H1 (cell line): ENCODE data around the gene MAPK14.

ENCODE experiments used
- EP300 ChIP-seq, 2 experiments: IDR thresholded peaks; 1 replicate in 1 of 2; 2 replicates in 1 of 2; pipeline ENCODE4 v1.6.1; 2011 to 2012; ENCODE audit warnings: low read depth in 2 of 2, low read length in 2 of 2, mild to moderate bottlenecking in 2 of 2, borderline replicate concordance in 1 of 2, inconsistent platforms in 1 of 2, moderate library complexity in 1 of 2
- EZH2 ChIP-seq: fragments of 200-600 bp; sonication (generic); IDR thresholded peaks from 2 replicates; pipeline ENCODE4 v1.7.1; 2012; ENCODE audit warnings: low read depth, mild to moderate bottlenecking, moderate library complexity, low read length, inconsistent platforms; ENCODE audit not compliant: severe bottlenecking
- JUND ChIP-seq: IDR thresholded peaks from 2 replicates; pipeline ENCODE4 v1.6.1; 2011; ENCODE audit warnings: mild to moderate bottlenecking, improper control_type of control experiment, low read length
- POLR2A ChIP-seq, 2 experiments: IDR thresholded peaks; 1 replicate in 1 of 2; 2 replicates in 1 of 2; pipeline ENCODE4 v1.6.1; 2011; ENCODE audit warnings: low read depth in 2 of 2, low read length in 2 of 2, mild to moderate bottlenecking in 2 of 2; ENCODE audit errors: control extremely low read depth in 1 of 2
- RAD21 ChIP-seq, 2 experiments: IDR thresholded peaks in 1 of 2; conservative IDR thresholded peaks in 1 of 2; 2 replicates each; pipeline ENCODE4 v1.6.1; 2011; ENCODE audit warnings: low read depth in 2 of 2, low read length in 2 of 2, improper control_type of control experiment in 1 of 2, inconsistent platforms in 1 of 2, mild to moderate bottlenecking in 1 of 2, moderate library complexity in 1 of 2
- RNF2 ChIP-seq: fragments of 200-900, 300-1000 bp; sonication (generic); IDR thresholded peaks from 2 replicates; pipeline ENCODE4 v1.7.1; 2016; ENCODE audit warnings: borderline replicate concordance, low read depth, mild to moderate bottlenecking, antibody characterized with exemption, low read length; ENCODE audit not compliant: poor library complexity, severe bottlenecking; ENCODE audit errors: missing control alignments
- YY1 ChIP-seq: IDR thresholded peaks from 2 replicates; pipeline ENCODE4 v1.6.1; 2011; ENCODE audit warnings: low read depth, mild to moderate bottlenecking, low read length
- TF ChIP-seq, protein P1 (sequence below), 3 experiments: IDR thresholded peaks; 1 replicate in 2 of 3; 2 replicates in 1 of 3; pipeline versions ENCODE4 v1.5.1 to v1.6.1; 2011; ENCODE audit warnings: low read length in 3 of 3, mild to moderate bottlenecking in 3 of 3, inconsistent platforms in 2 of 3, low read depth in 1 of 3, moderate library complexity in 1 of 3; ENCODE audit not compliant: insufficient read depth in 1 of 3; ENCODE audit errors: control extremely low read depth in 1 of 3
- TF ChIP-seq, protein P2 (sequence below): fragments of 300-600 bp; sonication (generic); IDR thresholded peaks from 2 replicates; pipeline ENCODE4 v1.7.1; 2012; ENCODE audit warnings: low read length, moderate library complexity, mild to moderate bottlenecking, inconsistent platforms; ENCODE audit not compliant: insufficient replicate concordance
- TF ChIP-seq, protein P3 (sequence below): IDR thresholded peaks from 2 replicates; pipeline ENCODE4 v1.6.1; 2012; ENCODE audit warnings: low read length, inconsistent platforms

DNA sequence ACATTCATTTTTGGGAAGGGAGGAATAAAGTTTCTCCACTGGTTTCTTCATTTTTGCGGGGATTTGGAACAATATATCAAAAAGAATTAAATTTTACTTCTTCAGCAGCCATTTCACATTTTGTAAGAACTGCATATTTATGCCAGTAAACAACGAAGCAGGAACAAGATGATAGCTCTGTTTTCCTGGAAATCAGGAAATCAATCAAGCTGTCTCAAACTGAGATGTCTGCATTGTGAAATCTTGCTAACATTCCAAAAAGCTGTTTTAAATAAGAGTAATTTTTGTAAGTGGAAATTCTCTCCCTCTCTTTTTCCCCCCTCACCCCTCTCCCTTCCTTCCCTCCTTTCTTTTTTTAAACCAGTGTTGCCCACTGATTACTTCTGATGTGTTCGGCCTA is 122.7 kb downstream of the MAPK14 start:
- TF ChIP-seq POLR2A (IDR thresholded peaks at IDR 0.05; ENCODE audit: control extremely low read depth in 1 of 2, low read depth in 2 of 2, low read length in 2 of 2) (no peak), EZH2 (no peak), RAD21 (IDR thresholded peaks at IDR 0.05 in 1 of 2, conservative IDR thresholded peaks at IDR 0.05 in 1 of 2; ENCODE audit: low read depth in 2 of 2, low read length in 2 of 2) (no peak), JUND (no peak), RNF2 (no peak), YY1 (no peak), EP300 (IDR thresholded peaks at IDR 0.05; ENCODE audit: borderline replicate concordance in 1 of 2, low read depth in 2 of 2, low read length in 2 of 2) (no peak)
- TF ChIP-seq, protein P1, sequence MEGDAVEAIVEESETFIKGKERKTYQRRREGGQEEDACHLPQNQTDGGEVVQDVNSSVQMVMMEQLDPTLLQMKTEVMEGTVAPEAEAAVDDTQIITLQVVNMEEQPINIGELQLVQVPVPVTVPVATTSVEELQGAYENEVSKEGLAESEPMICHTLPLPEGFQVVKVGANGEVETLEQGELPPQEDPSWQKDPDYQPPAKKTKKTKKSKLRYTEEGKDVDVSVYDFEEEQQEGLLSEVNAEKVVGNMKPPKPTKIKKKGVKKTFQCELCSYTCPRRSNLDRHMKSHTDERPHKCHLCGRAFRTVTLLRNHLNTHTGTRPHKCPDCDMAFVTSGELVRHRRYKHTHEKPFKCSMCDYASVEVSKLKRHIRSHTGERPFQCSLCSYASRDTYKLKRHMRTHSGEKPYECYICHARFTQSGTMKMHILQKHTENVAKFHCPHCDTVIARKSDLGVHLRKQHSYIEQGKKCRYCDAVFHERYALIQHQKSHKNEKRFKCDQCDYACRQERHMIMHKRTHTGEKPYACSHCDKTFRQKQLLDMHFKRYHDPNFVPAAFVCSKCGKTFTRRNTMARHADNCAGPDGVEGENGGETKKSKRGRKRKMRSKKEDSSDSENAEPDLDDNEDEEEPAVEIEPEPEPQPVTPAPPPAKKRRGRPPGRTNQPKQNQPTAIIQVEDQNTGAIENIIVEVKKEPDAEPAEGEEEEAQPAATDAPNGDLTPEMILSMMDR (IDR thresholded peaks at IDR 0.05; ENCODE audit: control extremely low read depth in 1 of 3, insufficient read depth in 1 of 3, low read depth in 1 of 3, low read length in 3 of 3) = no peak
- TF ChIP-seq, protein P2, sequence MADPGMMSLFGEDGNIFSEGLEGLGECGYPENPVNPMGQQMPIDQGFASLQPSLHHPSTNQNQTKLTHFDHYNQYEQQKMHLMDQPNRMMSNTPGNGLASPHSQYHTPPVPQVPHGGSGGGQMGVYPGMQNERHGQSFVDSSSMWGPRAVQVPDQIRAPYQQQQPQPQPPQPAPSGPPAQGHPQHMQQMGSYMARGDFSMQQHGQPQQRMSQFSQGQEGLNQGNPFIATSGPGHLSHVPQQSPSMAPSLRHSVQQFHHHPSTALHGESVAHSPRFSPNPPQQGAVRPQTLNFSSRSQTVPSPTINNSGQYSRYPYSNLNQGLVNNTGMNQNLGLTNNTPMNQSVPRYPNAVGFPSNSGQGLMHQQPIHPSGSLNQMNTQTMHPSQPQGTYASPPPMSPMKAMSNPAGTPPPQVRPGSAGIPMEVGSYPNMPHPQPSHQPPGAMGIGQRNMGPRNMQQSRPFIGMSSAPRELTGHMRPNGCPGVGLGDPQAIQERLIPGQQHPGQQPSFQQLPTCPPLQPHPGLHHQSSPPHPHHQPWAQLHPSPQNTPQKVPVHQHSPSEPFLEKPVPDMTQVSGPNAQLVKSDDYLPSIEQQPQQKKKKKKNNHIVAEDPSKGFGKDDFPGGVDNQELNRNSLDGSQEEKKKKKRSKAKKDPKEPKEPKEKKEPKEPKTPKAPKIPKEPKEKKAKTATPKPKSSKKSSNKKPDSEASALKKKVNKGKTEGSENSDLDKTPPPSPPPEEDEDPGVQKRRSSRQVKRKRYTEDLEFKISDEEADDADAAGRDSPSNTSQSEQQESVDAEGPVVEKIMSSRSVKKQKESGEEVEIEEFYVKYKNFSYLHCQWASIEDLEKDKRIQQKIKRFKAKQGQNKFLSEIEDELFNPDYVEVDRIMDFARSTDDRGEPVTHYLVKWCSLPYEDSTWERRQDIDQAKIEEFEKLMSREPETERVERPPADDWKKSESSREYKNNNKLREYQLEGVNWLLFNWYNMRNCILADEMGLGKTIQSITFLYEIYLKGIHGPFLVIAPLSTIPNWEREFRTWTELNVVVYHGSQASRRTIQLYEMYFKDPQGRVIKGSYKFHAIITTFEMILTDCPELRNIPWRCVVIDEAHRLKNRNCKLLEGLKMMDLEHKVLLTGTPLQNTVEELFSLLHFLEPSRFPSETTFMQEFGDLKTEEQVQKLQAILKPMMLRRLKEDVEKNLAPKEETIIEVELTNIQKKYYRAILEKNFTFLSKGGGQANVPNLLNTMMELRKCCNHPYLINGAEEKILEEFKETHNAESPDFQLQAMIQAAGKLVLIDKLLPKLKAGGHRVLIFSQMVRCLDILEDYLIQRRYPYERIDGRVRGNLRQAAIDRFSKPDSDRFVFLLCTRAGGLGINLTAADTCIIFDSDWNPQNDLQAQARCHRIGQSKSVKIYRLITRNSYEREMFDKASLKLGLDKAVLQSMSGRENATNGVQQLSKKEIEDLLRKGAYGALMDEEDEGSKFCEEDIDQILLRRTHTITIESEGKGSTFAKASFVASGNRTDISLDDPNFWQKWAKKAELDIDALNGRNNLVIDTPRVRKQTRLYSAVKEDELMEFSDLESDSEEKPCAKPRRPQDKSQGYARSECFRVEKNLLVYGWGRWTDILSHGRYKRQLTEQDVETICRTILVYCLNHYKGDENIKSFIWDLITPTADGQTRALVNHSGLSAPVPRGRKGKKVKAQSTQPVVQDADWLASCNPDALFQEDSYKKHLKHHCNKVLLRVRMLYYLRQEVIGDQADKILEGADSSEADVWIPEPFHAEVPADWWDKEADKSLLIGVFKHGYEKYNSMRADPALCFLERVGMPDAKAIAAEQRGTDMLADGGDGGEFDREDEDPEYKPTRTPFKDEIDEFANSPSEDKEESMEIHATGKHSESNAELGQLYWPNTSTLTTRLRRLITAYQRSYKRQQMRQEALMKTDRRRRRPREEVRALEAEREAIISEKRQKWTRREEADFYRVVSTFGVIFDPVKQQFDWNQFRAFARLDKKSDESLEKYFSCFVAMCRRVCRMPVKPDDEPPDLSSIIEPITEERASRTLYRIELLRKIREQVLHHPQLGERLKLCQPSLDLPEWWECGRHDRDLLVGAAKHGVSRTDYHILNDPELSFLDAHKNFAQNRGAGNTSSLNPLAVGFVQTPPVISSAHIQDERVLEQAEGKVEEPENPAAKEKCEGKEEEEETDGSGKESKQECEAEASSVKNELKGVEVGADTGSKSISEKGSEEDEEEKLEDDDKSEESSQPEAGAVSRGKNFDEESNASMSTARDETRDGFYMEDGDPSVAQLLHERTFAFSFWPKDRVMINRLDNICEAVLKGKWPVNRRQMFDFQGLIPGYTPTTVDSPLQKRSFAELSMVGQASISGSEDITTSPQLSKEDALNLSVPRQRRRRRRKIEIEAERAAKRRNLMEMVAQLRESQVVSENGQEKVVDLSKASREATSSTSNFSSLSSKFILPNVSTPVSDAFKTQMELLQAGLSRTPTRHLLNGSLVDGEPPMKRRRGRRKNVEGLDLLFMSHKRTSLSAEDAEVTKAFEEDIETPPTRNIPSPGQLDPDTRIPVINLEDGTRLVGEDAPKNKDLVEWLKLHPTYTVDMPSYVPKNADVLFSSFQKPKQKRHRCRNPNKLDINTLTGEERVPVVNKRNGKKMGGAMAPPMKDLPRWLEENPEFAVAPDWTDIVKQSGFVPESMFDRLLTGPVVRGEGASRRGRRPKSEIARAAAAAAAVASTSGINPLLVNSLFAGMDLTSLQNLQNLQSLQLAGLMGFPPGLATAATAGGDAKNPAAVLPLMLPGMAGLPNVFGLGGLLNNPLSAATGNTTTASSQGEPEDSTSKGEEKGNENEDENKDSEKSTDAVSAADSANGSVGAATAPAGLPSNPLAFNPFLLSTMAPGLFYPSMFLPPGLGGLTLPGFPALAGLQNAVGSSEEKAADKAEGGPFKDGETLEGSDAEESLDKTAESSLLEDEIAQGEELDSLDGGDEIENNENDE = no peak
- TF ChIP-seq, protein P3, sequence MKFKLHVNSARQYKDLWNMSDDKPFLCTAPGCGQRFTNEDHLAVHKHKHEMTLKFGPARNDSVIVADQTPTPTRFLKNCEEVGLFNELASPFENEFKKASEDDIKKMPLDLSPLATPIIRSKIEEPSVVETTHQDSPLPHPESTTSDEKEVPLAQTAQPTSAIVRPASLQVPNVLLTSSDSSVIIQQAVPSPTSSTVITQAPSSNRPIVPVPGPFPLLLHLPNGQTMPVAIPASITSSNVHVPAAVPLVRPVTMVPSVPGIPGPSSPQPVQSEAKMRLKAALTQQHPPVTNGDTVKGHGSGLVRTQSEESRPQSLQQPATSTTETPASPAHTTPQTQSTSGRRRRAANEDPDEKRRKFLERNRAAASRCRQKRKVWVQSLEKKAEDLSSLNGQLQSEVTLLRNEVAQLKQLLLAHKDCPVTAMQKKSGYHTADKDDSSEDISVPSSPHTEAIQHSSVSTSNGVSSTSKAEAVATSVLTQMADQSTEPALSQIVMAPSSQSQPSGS = no peak
